OCI-LY7 (cell line): ENCODE data around the gene TPRN. TPM values are rescaled to one million over a fixed set of nuclear protein-coding genes. Genes with fewer than 3 reads are reported as not detected.

Experiments
- BruUV-seq: library from RNA; stranded (reverse); fragments of 400-500 nt; replicated peaks from 2 replicates; lab custom pipeline; 2021; lab: Mats Ljungman, UMichigan
- CTCF ChIA-PET: fragments of 300-600 bp; sonication (Branson Sonifier 250); formaldehyde crosslinking; loops from one replicate; lab custom pipeline; 2022; ENCODE audit warnings: antibody characterized with exemption; ENCODE audit not compliant: unreplicated experiment; lab: Charles Lee
- POLR2A ChIA-PET: fragments of 300-600 bp; sonication (Branson Sonifier 250); formaldehyde crosslinking; loops from one replicate; lab custom pipeline; 2022; ENCODE audit warnings: antibody characterized with exemption; lab: Charles Lee
- DNase-seq: peaks from one replicate; pipeline ENCODE4 v3.0.0-alpha.2; 2015; ENCODE audit warnings: low spot score
- H2AFZ ChIP-seq: fragments of 200-600 bp; sonication (generic), shearing (Covaris generic); 2 replicates; pipeline ENCODE4 v1.6.1; 2014; ENCODE audit warnings: mild to moderate bottlenecking, antibody characterized with exemption, low read length, moderate library complexity
- H3K27ac ChIP-seq: fragments of 200-600 bp; sonication (generic); 2 replicates; pipeline ENCODE4 v1.5.1; 2014; ENCODE audit warnings: mixed run types, low read depth, mild to moderate bottlenecking, moderate library complexity, low read length, inconsistent platforms; ENCODE audit not compliant: poor library complexity, severe bottlenecking
- H3K36me3 ChIP-seq: fragments of 200-600 bp; sonication (generic); 2 replicates; pipeline ENCODE4 v1.6.1; 2014; ENCODE audit warnings: mild to moderate bottlenecking, antibody characterized with exemption, low read length, moderate library complexity, mixed read lengths; ENCODE audit not compliant: insufficient read depth
- H3K4me1 ChIP-seq: fragments of 200-600 bp; sonication (generic); 2 replicates; pipeline ENCODE4 v1.5.1; 2014; ENCODE audit warnings: mild to moderate bottlenecking, low read length; ENCODE audit not compliant: insufficient read depth, poor library complexity, severe bottlenecking
- H3K4me2 ChIP-seq: fragments of 200-600 bp; sonication (generic); 2 replicates; pipeline ENCODE4 v1.6.1; 2014; ENCODE audit warnings: mild to moderate bottlenecking, low read length
- H3K4me3 ChIP-seq: fragments of 200-600 bp; sonication (generic); 2 replicates; pipeline ENCODE4 v1.5.1; 2014; ENCODE audit warnings: mild to moderate bottlenecking, low read depth, low read length; ENCODE audit not compliant: poor library complexity, severe bottlenecking
- H3K79me2 ChIP-seq: fragments of 200-600 bp; sonication (generic); 2 replicates; pipeline ENCODE4 v1.6.1; 2016; ENCODE audit warnings: low read depth, mild to moderate bottlenecking, low read length, moderate library complexity, mixed read lengths; ENCODE audit not compliant: insufficient read depth
- H3K9me2 ChIP-seq: fragments of 200-600 bp; sonication (generic); 2 replicates; pipeline ENCODE4 v1.6.1; 2016; ENCODE audit warnings: mild to moderate bottlenecking, low read length, mixed read lengths; ENCODE audit not compliant: insufficient read depth
- H3K9me3 ChIP-seq: fragments of 200-600 bp; sonication (generic); 2 replicates; pipeline ENCODE4 v1.6.1; 2014; ENCODE audit warnings: mild to moderate bottlenecking, mixed run types, low read length, mixed read lengths
- H4K20me1 ChIP-seq: fragments of 200-600 bp; sonication (generic); 2 replicates; pipeline ENCODE4 v1.6.1; 2014; ENCODE audit warnings: mild to moderate bottlenecking, antibody characterized with exemption, low read length, moderate library complexity, mixed read lengths; ENCODE audit not compliant: insufficient read depth
- EZH2phosphoT487 ChIP-seq: fragments of 200-600 bp; sonication (generic); IDR thresholded peaks from 2 replicates; pipeline ENCODE4 v1.6.1; 2018; ENCODE audit warnings: low read depth, borderline replicate concordance, mild to moderate bottlenecking, mixed run types, antibody characterized with exemption, low read length, moderate library complexity, mixed read lengths
- intact Hi-C: fragments of 100-400 bp; cut with micrococcal nuclease; formaldehyde crosslinking; loops from one replicate; pipeline ENCODE4 v1.10.0; 2022; ENCODE audit not compliant: unreplicated experiment
- total RNA-seq, 2 experiments: library from RNA; depleted of rRNA in 1 of 2; stranded (reverse); fragments of >200 nt in 1 of 2; shearing (Covaris generic) in 1 of 2; gene quantifications; 2 replicates each; pipeline ENCODE4 v1.2.3, GENCODE V29; 2014 to 2022
- TF ChIP-seq, protein P1 (sequence below): fragments of 200-600 bp; sonication (generic); conservative IDR thresholded peaks from 2 replicates; pipeline ENCODE4 v1.5.1; 2014; ENCODE audit warnings: mild to moderate bottlenecking, antibody characterized with exemption, low read length, moderate library complexity, mixed read lengths

The TPRN gene
- total RNA-seq, 2 experiments from 2014 or later, result 9.0 to 15.9 TPM

DNA sequence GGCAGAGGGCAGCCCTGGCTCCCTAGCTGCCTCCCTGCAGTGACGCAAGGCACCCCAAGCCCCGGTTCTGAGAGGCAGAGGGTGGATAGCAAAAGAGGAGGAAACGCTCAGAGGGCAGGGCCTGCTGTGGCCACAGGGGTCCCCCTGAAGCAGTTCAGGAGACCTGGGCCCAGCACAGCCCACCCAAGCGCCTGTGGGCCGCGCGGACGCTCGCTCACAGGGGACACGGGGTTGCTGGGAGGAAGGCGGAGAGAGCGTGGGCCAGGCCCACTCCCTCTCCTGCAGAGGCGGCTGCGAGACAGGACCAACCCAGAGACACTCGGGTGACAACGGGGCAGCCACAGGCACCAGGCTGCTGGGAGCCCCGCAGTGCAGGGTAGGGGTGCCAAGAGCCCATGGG is 20.8 kb downstream of the TPRN start:
- H3K36me3 ChIP-seq, result peaks cover 58% of the 10 kb centered on the region
- CTCF ChIA-PET, result no interaction called here
- intact Hi-C loops, result no loop called here

DNA sequence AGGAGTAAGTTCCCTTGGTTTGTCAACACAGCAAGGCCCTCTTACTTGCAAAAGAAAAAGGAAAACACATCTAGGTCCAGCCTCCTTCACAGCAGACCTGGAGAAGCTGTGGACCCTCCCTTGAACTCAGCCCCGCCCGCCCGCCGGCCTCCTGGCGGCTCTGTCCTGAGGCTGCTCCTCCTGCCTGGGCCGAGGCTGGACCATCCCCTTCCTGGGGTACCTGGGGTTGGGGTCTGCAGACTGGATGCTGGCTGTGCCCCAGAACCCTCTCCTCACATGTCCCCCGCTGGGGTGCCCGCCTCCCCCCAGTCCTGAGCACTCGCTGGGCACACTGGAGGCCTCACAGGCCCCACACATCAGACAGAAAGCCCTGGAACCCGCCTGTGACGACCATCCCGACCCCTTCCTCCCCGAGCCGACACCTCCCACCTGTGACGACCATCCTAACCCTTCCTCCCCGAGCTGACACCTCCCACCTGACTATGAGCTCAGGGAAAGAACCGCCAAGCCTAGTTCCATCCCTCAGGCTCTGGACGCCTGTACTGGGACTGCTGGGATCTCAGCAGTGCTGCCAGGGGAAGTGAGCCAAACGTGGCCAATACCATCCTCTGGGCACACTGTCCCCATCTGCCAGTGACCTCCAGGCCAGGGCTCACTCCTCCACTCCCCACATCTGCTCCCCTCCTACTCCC is 21.5 kb downstream of the TPRN start:
- no peak overlapping the region for H3K27ac ChIP-seq
- ChIA-PET POLR2A (no interaction called here), CTCF (no interaction called here)
- BruUV-seq, result no TSS peak
- H3K4me3 ChIP-seq, result no peak overlapping the region
- no peaks in the 10 kb centered on the region for H3K4me1 ChIP-seq
- H3K79me2 ChIP-seq, result no peaks in the 10 kb centered on the region
- no peak overlapping the region for H2AFZ ChIP-seq
- H3K9me2 ChIP-seq, result no peaks in the 10 kb centered on the region
- no peaks in the 10 kb centered on the region; the same call in 1 of the 2 replicates for H4K20me1 ChIP-seq
- no peak for DNase-seq
- intact Hi-C loops, result no loop called here
- peaks cover 54% of the 10 kb centered on the region for H3K36me3 ChIP-seq
- TF ChIP-seq, protein P1, sequence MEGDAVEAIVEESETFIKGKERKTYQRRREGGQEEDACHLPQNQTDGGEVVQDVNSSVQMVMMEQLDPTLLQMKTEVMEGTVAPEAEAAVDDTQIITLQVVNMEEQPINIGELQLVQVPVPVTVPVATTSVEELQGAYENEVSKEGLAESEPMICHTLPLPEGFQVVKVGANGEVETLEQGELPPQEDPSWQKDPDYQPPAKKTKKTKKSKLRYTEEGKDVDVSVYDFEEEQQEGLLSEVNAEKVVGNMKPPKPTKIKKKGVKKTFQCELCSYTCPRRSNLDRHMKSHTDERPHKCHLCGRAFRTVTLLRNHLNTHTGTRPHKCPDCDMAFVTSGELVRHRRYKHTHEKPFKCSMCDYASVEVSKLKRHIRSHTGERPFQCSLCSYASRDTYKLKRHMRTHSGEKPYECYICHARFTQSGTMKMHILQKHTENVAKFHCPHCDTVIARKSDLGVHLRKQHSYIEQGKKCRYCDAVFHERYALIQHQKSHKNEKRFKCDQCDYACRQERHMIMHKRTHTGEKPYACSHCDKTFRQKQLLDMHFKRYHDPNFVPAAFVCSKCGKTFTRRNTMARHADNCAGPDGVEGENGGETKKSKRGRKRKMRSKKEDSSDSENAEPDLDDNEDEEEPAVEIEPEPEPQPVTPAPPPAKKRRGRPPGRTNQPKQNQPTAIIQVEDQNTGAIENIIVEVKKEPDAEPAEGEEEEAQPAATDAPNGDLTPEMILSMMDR, result no peak
- no peak for TF ChIP-seq EZH2phosphoT487
- H3K4me2 ChIP-seq, result no peak overlapping the region
- no peaks in the 10 kb centered on the region for H3K9me3 ChIP-seq

More for the DNA sequence above, 20.8 kb downstream of the TPRN start:
- Histone ChIP-seq H3K4me3 (no peak overlapping the region), H3K79me2 (no peaks in the 10 kb centered on the region), H4K20me1 (no peaks in the 10 kb centered on the region; the same call in 1 of the 2 replicates), H3K9me2 (no peaks in the 10 kb centered on the region), H3K4me2 (no peak overlapping the region), H3K27ac (no peak overlapping the region), H2AFZ (no peak overlapping the region), H3K4me1 (no peaks in the 10 kb centered on the region), H3K9me3 (no peaks in the 10 kb centered on the region)
- no peak for DNase-seq
- BruUV-seq, result no TSS peak
- POLR2A ChIA-PET, result no interaction called here
- TF ChIP-seq, protein P1, result no peak
- no peak for TF ChIP-seq EZH2phosphoT487
